Vagina (tissue), 2 donors: ENCODE measurements around the gene SLC6A13.

Experiments
- CTCF ChIP-seq, 3 experiments: fragments of 450-650 bp in 2 of 3; fragments of 200-600 bp in 1 of 3; sonication (generic) in 1 of 3; IDR thresholded peaks; one replicate each; pipeline ENCODE4 v1.5.1; 2017 to 2019; ENCODE audit warnings: antibody characterized with exemption in 3 of 3, mild to moderate bottlenecking in 2 of 3, moderate library complexity in 2 of 3
- POLR2A ChIP-seq, 2 donors: fragments of 450-650 bp; IDR thresholded peaks; one replicate each; pipeline ENCODE4 v1.6.1; 2017; ENCODE audit warnings: antibody characterized with exemption in 2 of 2, mild to moderate bottlenecking in 2 of 2, moderate library complexity in 2 of 2
- POLR2AphosphoS5 ChIP-seq, 2 donors: sonication (generic); formaldehyde crosslinking; IDR thresholded peaks; one replicate each; pipeline ENCODE4 v1.9.0; 2017; ENCODE audit warnings: antibody characterized with exemption in 2 of 2, mild to moderate bottlenecking in 2 of 2, low read depth in 1 of 2; ENCODE audit not compliant: insufficient read depth in 1 of 2

- TF ChIP-seq POLR2A (IDR thresholded peaks at IDR 0.05) = no peak
- TF ChIP-seq CTCF (IDR thresholded peaks at IDR 0.05) = no peak
- TF ChIP-seq POLR2AphosphoS5 (IDR thresholded peaks at IDR 0.05; ENCODE audit: insufficient read depth in 1 of 2, low read depth in 1 of 2) = no peak
Observed at GRCh38 chr12:203074-203461, 59.6 kb downstream of the SLC6A13 start.
